ENCODE results near the gene KCNJ12. TPM values are rescaled to one million over a fixed set of nuclear protein-coding genes. Genes with fewer than 3 reads are reported as not detected.

KCNJ12 gene
- total RNA-seq, 4 donors from 2014 or later = 0.84 to 2.4 (median 1.7) TPM

DNA sequence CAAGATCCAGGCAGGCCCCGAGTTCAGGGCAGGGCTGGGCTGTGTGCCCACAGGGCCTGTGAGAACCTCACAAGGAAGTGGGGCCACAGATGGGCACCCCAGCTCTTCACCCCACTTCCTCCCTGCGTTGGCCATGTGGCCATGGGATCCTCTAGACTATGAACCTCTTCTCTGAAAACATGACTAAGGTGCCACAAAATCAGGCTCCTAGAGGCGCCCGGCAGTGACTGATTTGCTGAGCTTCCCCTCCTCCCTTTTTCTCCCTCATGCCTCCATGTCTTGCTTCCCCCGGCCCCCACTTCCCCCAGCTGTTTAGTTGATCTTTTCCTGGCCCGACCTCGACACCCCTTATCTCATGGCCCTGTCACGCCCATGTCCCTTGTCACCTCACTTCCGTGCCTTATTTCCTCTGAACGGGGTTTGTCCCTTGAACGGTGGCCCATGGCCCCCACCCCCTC lies 87.1 kb downstream of the KCNJ12 start:
- TF ChIP-seq EP300 (IDR thresholded peaks at IDR 0.05) (no peak), POLR2A (IDR thresholded peaks at IDR 0.05) (no peak), CTCF (IDR thresholded peaks at IDR 0.05) (no peak)
- H3K4me1 ChIP-seq = peaks cover 0 to 34% (median 8%) of the 10 kb centered on the region in 4 donors
- 56 to 67% methylated on average over 11 of the region's 11 CpGs for WGBS, 2 donors
- no peak for DNase-seq (ENCODE audit: low spot score in 2 of 2)
- no peaks in the 10 kb centered on the region for H3K9me3 ChIP-seq
- no peak overlapping the region for H3K4me3 ChIP-seq
- H3K27ac ChIP-seq = no peak overlapping the region
- no peaks in the 10 kb centered on the region for H3K36me3 ChIP-seq
- peaks cover 0 to 13% of the 10 kb centered on the region in 2 donors for H3K27me3 ChIP-seq

DNA sequence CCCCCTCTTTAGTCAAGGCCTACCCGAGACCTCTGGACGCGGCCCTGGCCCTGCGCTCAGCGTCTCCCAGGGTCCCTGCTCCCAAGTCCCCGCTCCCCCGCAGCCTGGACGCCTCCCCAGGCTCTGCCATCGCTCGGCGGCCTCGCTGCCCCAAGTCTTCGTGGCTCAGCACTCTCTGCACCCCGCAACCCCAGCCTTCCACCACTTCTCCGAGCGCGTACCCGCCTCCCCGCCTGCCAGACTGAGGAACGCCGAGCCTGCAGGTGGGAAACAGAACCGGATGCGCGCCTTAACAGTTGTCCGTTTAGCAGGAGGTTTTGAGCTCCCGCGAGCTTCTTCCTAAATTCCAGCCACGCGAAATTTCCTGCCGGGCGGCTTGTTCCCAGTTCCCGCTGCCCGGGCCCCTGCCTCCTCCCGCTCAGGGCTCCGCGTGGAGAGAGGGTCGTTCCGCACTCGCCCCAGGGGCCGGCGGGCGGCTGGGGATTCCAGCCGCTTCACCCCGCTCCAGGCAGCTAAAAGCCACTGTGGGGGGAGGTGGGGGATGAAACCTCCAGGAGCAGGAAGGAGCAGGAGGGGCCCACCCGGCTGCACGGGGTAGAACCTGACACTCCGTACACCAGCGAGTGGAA lies 87.7 kb downstream of the KCNJ12 start:
- TF ChIP-seq POLR2A (IDR thresholded peaks at IDR 0.05) = no peak
- no peak for TF ChIP-seq EP300 (IDR thresholded peaks at IDR 0.05)
- no peak for TF ChIP-seq CTCF (IDR thresholded peaks at IDR 0.05)
- 16 to 17% methylated on average over 41 to 48 of the region's 48 CpGs for WGBS, 2 donors
- Histone ChIP-seq H3K4me3 (peak overlapping the region in 1 of 4 donors; percentile 27), H3K27me3 (peaks cover 0 to 13% of the 10 kb centered on the region in 2 donors), H3K27ac (peak overlapping the region in 1 of 4 donors; percentile 27), H3K9me3 (no peaks in the 10 kb centered on the region), H3K4me1 (peaks cover 0 to 34% (median 8%) of the 10 kb centered on the region in 4 donors), H3K36me3 (no peaks in the 10 kb centered on the region)
- DNase-seq (ENCODE audit: low spot score in 2 of 2) = no peak

DNA sequence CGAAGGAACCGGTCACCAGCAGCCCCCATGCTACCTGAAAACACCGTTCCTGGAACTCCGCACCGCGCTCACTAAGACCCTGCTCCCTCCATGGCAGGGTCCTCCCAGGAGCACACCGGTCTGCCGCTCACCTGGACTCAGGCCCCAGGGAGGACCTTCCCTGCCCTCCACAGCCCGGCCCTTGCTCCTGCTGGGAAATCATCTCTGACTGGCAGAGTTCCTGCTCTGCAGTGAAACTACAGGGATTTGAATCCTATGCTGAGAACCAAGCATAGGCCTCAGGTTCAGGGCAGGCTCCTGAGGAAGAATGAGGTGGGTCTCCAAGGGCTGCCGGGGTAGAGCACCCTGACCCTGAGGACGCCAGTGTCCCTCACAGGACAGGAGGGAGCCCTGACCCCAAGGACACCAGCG lies 88.5 kb downstream of the KCNJ12 start:
- no peaks in the 10 kb centered on the region for H3K9me3 ChIP-seq
- peaks cover 0 to 29% (median 8%) of the 10 kb centered on the region in 4 donors for H3K4me1 ChIP-seq
- no peak for DNase-seq (ENCODE audit: low spot score in 2 of 2)
- 69 to 75% methylated on average over 11 to 12 of the region's 12 CpGs for WGBS, 2 donors
- no peak for TF ChIP-seq EP300 (IDR thresholded peaks at IDR 0.05)
- no peak for TF ChIP-seq POLR2A (IDR thresholded peaks at IDR 0.05)
- no peak for TF ChIP-seq CTCF (IDR thresholded peaks at IDR 0.05)
- no peak overlapping the region for H3K4me3 ChIP-seq
- H3K27me3 ChIP-seq = peaks cover 0 to 13% of the 10 kb centered on the region in 2 donors
- H3K27ac ChIP-seq = no peak overlapping the region
- no peaks in the 10 kb centered on the region for H3K36me3 ChIP-seq

DNA sequence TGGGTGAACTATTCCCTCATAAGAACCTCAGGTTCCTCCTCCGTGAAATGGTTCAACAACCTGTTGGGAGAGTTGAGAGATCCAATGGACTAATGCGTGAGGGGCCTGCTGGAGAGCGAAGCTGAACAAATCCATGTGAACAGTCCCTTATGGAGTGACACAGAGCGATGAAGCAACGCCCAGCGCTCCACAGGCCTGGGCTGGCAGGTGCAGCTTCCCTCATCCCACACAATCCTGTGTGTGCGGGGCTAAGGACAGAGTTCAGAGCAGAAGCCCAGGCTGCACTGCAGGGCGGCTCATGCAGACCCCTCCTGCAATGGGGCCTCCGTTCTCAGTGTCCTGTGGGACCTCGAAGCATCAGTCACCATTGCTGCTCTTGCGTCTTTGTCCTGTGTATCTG lies 90.4 kb downstream of the KCNJ12 start:
- no peak for TF ChIP-seq EP300 (IDR thresholded peaks at IDR 0.05)
- no peak for TF ChIP-seq CTCF (IDR thresholded peaks at IDR 0.05)
- TF ChIP-seq POLR2A (IDR thresholded peaks at IDR 0.05) = no peak
- 85% methylated on average over 11 of the region's 11 CpGs for WGBS, 2 donors
- no peaks in the 10 kb centered on the region for H3K36me3 ChIP-seq
- no peaks in the 10 kb centered on the region for H3K9me3 ChIP-seq
- peaks cover 0 to 13% of the 10 kb centered on the region in 2 donors for H3K27me3 ChIP-seq
- no peak overlapping the region for H3K4me3 ChIP-seq
- H3K4me1 ChIP-seq = peaks cover 0 to 17% (median 5%) of the 10 kb centered on the region in 4 donors
- H3K27ac ChIP-seq = no peak overlapping the region
- DNase-seq (ENCODE audit: low spot score in 2 of 2) = no peak

GRCh38 chr17:21467196-21467595 lies 91.0 kb downstream of the KCNJ12 start:
- peaks cover 0 to 17% (median 5%) of the 10 kb centered on the region in 4 donors for H3K4me1 ChIP-seq
- 81 to 82% methylated on average over 7 of the region's 7 CpGs for WGBS, 2 donors

More at GRCh38 chr17:21467196-21467595, 91.0 kb downstream of the KCNJ12 start:
- no peaks in the 10 kb centered on the region for H3K36me3 ChIP-seq
- H3K27ac ChIP-seq = no peak overlapping the region
- H3K9me3 ChIP-seq = no peaks in the 10 kb centered on the region
- peaks cover 0 to 13% of the 10 kb centered on the region in 2 donors for H3K27me3 ChIP-seq
- DNase-seq (ENCODE audit: low spot score in 2 of 2) = no peak
- TF ChIP-seq CTCF (IDR thresholded peaks at IDR 0.05) = no peak
- TF ChIP-seq EP300 (IDR thresholded peaks at IDR 0.05) = no peak
- no peak for TF ChIP-seq POLR2A (IDR thresholded peaks at IDR 0.05)
- no peak overlapping the region for H3K4me3 ChIP-seq
